ENCODE data around the gene TNXB.

GRCh38 chr6:32082478-32082877 lies 26.7 kb downstream of the TNXB start:
- TF ChIP-seq YY1 (IDR thresholded peaks at IDR 0.05; ENCODE audit: low read depth) (no peak), CREB1 (IDR thresholded peaks at IDR 0.05; ENCODE audit: low read depth) (no peak), EP300 (IDR thresholded peaks at IDR 0.05; ENCODE audit: borderline replicate concordance) (no peak), REST (IDR thresholded peaks at IDR 0.05; ENCODE audit: low read depth) (no peak)

Measured in Ishikawa (cell line).